SU-DHL-6 (cell line): ENCODE measurements around the gene HOXC12.

Experiments
- CTCF ChIP-seq: fragments of 200-600 bp; sonication (generic); IDR thresholded peaks from one replicate; pipeline ENCODE4 v1.5.1; 2017; ENCODE audit warnings: antibody characterized with exemption, mild to moderate bottlenecking, low read length, moderate library complexity; ENCODE audit not compliant: insufficient read depth, poor library complexity, severe bottlenecking
- EZH2phosphoT487 ChIP-seq: fragments of 200-600 bp; sonication (generic), shearing (Covaris generic); conservative IDR thresholded peaks from 2 replicates; pipeline ENCODE4 v1.6.1; 2018; ENCODE audit warnings: mild to moderate bottlenecking, antibody characterized with exemption, low read length, moderate library complexity, mixed read lengths

- TF ChIP-seq CTCF: no peak
- no peak for TF ChIP-seq EZH2phosphoT487
Observed at GRCh38 chr12:53968214-53969127, 13.8 kb downstream of the HOXC12 start.
